Measurements from ENCODE around the gene THAP4.

Gene THAP4

GRCh38 chr2:241538838-241539615 lies 97.9 kb downstream of the THAP4 start:
- Histone ChIP-seq H3K27ac (ENCODE audit: insufficient read depth, low read depth, low read length, poor library complexity, severe bottlenecking) (no peak overlapping the region), H3K4me3 (ENCODE audit: insufficient read depth, low read depth, low read length) (no peak overlapping the region), H3K4me1 (ENCODE audit: control insufficient read depth, insufficient read depth, low read length) (peaks cover 4% of the 10 kb centered on the region), H3K36me3 (ENCODE audit: control insufficient read depth, insufficient read depth, low read length) (no peaks in the 10 kb centered on the region), H3K9me3 (ENCODE audit: control insufficient read depth, low read length) (no peaks in the 10 kb centered on the region), H3K27me3 (ENCODE audit: control insufficient read depth, insufficient read depth, low read length, poor library complexity, severe bottlenecking) (peaks cover 37% of the 10 kb centered on the region)
- 88 to 89% methylated on average over 15 of the region's 15 CpGs for WGBS, 2 experiments

GRCh38 chr2:241535871-241536655 lies 100.9 kb downstream of the THAP4 start:
- no peak overlapping the region for H3K4me3 ChIP-seq (ENCODE audit: insufficient read depth, low read depth, low read length)
- no peaks in the 10 kb centered on the region for H3K9me3 ChIP-seq (ENCODE audit: control insufficient read depth, low read length)
- H3K27me3 ChIP-seq (ENCODE audit: control insufficient read depth, insufficient read depth, low read length, poor library complexity, severe bottlenecking), result peaks cover 13% of the 10 kb centered on the region
- no peaks in the 10 kb centered on the region for H3K36me3 ChIP-seq (ENCODE audit: control insufficient read depth, insufficient read depth, low read length)
- H3K4me1 ChIP-seq (ENCODE audit: control insufficient read depth, insufficient read depth, low read length), result peaks cover 4% of the 10 kb centered on the region
- WGBS, 2 experiments, result 83 to 85% methylated on average over 13 of the region's 13 CpGs
- H3K27ac ChIP-seq (ENCODE audit: insufficient read depth, low read depth, low read length, poor library complexity, severe bottlenecking), result no peak overlapping the region

GRCh38 chr2:241534701-241535375 lies 102.1 kb downstream of the THAP4 start:
- peaks cover 4% of the 10 kb centered on the region for H3K4me1 ChIP-seq (ENCODE audit: control insufficient read depth, insufficient read depth, low read length)
- no peaks in the 10 kb centered on the region for H3K36me3 ChIP-seq (ENCODE audit: control insufficient read depth, insufficient read depth, low read length)
- no peak overlapping the region for H3K4me3 ChIP-seq (ENCODE audit: insufficient read depth, low read depth, low read length)
- H3K9me3 ChIP-seq (ENCODE audit: control insufficient read depth, low read length), result no peaks in the 10 kb centered on the region
- no peak overlapping the region for H3K27ac ChIP-seq (ENCODE audit: insufficient read depth, low read depth, low read length, poor library complexity, severe bottlenecking)
- WGBS, 2 experiments, result 90% methylated on average over 17 of the region's 17 CpGs
- peaks cover 1% of the 10 kb centered on the region for H3K27me3 ChIP-seq (ENCODE audit: control insufficient read depth, insufficient read depth, low read length, poor library complexity, severe bottlenecking)

Measured in ectodermal cell (in vitro differentiated cells).